ENCODE measurements around the gene NDUFA3. TPM values are rescaled to one million over a fixed set of nuclear protein-coding genes. Genes with fewer than 3 reads are reported as not detected.

Gene NDUFA3
- total and polyA plus RNA-seq, 10 of the 15 experiments (the other 5 are each of a cell fraction or from before 2014, with no cell fraction given) = 40.0 to 335 (median 153) TPM

GRCh38 chr19:54145541-54146158 lies 43.0 kb downstream of the NDUFA3 start (continued):
- TF ChIP-seq CTCF (IDR thresholded peaks at IDR 0.05 in 2 of 3, conservative IDR thresholded peaks at IDR 0.05 in 1 of 3; ENCODE audit: control insufficient read depth in 2 of 3, extremely low read depth in 1 of 3, insufficient read depth in 1 of 3, low read depth in 3 of 3, low read length in 3 of 3) (no peak), NFXL1 (IDR thresholded peaks at IDR 0.05; ENCODE audit: borderline replicate concordance) (no peak), SMARCA5 (IDR thresholded peaks at IDR 0.05) (no peak), SRF (IDR thresholded peaks at IDR 0.05; ENCODE audit: low read depth in 2 of 2, low read length in 2 of 2) (no peak), POLR2A (IDR thresholded peaks at IDR 0.05; ENCODE audit: low read depth, low read length) (no peak; the same call in 1 of the 2 replicates), FOXM1 (IDR thresholded peaks at IDR 0.05; ENCODE audit: low read depth, low read length) (no peak)

GRCh38 chr19:54147676-54148075 lies 45.0 kb downstream of the NDUFA3 start:
- ChIA-PET RAD21 (ENCODE audit: unreplicated experiment) (no interaction called here), CTCF (no interaction called here), POLR2A (interaction anchor here (2.0 kb wide), 1 partner anchor 11 kb away, joined by 6 read pairs; the partner anchor contains the start of gene LENG1), SMC1A (ENCODE audit: uncharacterized antibody, unreplicated experiment) (interaction anchor here (0.6 kb wide), 1 partner anchor 1979 kb away, joined by 3 read pairs; no protein-coding TSS in a partner anchor)
- BruUV-seq (replicated peaks) = no TSS peak
- ATAC-seq = no peak
- H3K4me3 ChIP-seq = no peak overlapping the region
- no peaks in the 10 kb centered on the region for H4K20me1 ChIP-seq (ENCODE audit: control insufficient read depth, insufficient read depth)
- H3K79me2 ChIP-seq (ENCODE audit: control insufficient read depth, insufficient read depth, low read length) = no peaks in the 10 kb centered on the region
- no peaks in the 10 kb centered on the region for H3K9me3 ChIP-seq (replicated peaks; ENCODE audit: control insufficient read depth, insufficient read depth, low read length)
- WGBS (ENCODE audit: insufficient coverage, insufficient replicate concordance, low lambda C conversion rate, missing lambda C conversion rate) = 98% methylated on average over 3 of the region's 3 CpGs
- no peak overlapping the region for H3K27ac ChIP-seq (ENCODE audit: control insufficient read depth, insufficient read depth)
- peaks cover 40 to 45% of the 10 kb centered on the region in 2 experiments; a peak in 3 of 4 replicates for H3K36me3 ChIP-seq (ENCODE audit: control insufficient read depth in 2 of 2, insufficient read depth in 2 of 2, low read length in 1 of 2)
- no peak for FAIRE-seq
- H3K4me2 ChIP-seq (ENCODE audit: control insufficient read depth, insufficient read depth) = no peak overlapping the region
- no peak for DNase-seq (ENCODE audit: low read depth, low spot score)
- H3K27me3 ChIP-seq (replicated peaks in 1 of 2; ENCODE audit: control insufficient read depth in 2 of 2, insufficient read depth in 2 of 2, low read length in 1 of 2) = no peaks in the 10 kb centered on the region
- H3K9ac ChIP-seq (ENCODE audit: control insufficient read depth, insufficient read depth, low read length) = no peak overlapping the region
- TF ChIP-seq MEF2B (IDR thresholded peaks at IDR 0.05; ENCODE audit: partially characterized antibody, poor library complexity, severe bottlenecking) (no peak), IKZF1 (conservative IDR thresholded peaks at IDR 0.05) (no peak), POLR2A (IDR thresholded peaks at IDR 0.05; ENCODE audit: low read depth, low read length) (0 out of 2 replicates have a peak, but pooled peaks have one; percentile 7), HCFC1 (IDR thresholded peaks at IDR 0.05; ENCODE audit: low read length) (no peak)
- H2AFZ ChIP-seq (ENCODE audit: control insufficient read depth, low read depth, low read length) = no peak overlapping the region
- no peaks in the 10 kb centered on the region for H3K4me1 ChIP-seq (ENCODE audit: control insufficient read depth, insufficient read depth, low read length)
- intact Hi-C loops (cut with micrococcal nuclease; ENCODE audit: unreplicated experiment) (no loop called here), in situ Hi-C loops (cut with MboI) (loop anchor here (25.0 kb wide), 1 partner anchor 1515 kb away; the partner anchor contains the start of gene U2AF2)
